OCI-LY3 (cell line): Measurements from ENCODE around the gene MYO16.

Experiments
- CTCF ChIP-seq: fragments of 200-600, 300-600 bp; sonication (generic); IDR thresholded peaks from 2 replicates; pipeline ENCODE4 v1.5.1; 2014; ENCODE audit warnings: antibody characterized with exemption, low read length, low read depth
- EZH2phosphoT487 ChIP-seq: fragments of 200-600 bp; shearing (Covaris generic); IDR thresholded peaks from 2 replicates; pipeline ENCODE4 v1.6.1; 2018; ENCODE audit warnings: antibody characterized with exemption, mixed run types, low read depth

- TF ChIP-seq CTCF (no peak), EZH2phosphoT487 (no peak)
Measured at GRCh38 chr13:109136873-109137272, 507.5 kb downstream of the MYO16 start.
